ENCODE data around the gene TRNP1. TPM values are rescaled to one million over a fixed set of nuclear protein-coding genes. Genes with fewer than 3 reads are reported as not detected.
"Not testable (repeated sequence)": the region's sequence is repeated elsewhere in the genome, so short reads cannot be mapped to it uniquely, and the experiment has no call there.

Gene TRNP1
- polyA plus RNA-seq, 4 donors: 6.3 to 8.1 (median 7.9) TPM

DNA sequence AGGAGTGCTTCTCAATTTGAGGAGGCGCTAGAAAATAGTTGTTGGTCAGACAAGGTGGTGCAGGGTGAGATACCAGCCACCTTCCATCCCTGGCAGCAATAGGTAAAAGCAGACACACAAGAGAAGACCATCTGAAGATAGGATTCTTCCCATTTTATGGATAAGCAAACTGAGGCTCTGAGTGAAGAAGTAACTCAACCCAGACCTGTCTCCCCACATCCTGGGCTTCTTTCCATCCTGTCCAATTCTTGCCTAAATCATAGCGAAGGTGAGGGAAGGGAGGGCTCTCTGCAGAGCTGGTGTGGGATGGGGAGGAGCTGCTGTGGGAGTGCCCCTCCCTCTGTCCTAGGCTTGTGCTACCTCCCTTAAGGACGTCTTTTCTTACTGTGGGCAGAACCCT, 21.9 kb upstream of the TRNP1 start:
- DNase-seq (ENCODE audit: low read depth in 4 of 4, low spot score in 3 of 4): no peak

DNA sequence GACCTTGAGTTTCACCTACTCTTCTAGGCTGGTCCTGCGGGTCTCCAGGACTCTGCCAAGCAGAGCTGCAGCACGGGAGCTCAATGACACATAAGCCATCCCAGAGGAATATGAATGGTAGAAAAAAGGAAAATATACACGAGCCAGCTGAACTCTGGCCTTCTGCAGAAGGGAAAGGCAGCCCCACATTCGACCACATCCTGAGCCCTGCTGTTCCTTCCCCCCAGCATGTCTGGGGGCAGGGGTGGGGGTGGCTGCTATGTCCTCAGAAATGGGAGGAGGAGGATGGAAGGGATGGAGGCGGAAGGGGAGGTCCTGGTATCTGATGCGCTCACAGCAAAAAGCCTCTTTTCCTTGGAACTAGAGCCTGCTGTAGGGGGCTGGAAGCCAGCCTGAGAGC, 21.1 kb upstream of the TRNP1 start:
- DNase-seq (ENCODE audit: low read depth in 4 of 4, low spot score in 3 of 4): no peak

DNA sequence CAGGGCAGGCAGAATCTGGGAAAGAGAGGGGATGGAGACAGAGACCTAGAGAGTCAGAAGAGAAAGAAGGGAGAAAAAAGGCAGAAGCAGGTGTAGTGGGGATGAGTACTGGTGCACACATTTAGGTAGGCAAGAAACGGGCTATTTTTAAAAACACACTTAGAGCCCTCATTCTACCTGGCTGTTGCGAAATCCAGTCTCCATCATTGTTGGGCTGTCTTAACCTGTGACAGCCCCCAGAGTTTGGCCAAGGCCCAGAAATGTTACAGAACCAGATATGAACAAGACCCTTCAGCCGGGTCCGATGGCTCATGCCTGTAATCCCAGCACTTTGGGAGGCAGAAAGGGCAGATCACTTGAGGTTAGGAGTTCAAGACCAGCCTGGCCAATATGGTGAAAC, 20.7 kb upstream of the TRNP1 start:
- DNase-seq (ENCODE audit: low read depth in 4 of 4, low spot score in 3 of 4): no peak

DNA sequence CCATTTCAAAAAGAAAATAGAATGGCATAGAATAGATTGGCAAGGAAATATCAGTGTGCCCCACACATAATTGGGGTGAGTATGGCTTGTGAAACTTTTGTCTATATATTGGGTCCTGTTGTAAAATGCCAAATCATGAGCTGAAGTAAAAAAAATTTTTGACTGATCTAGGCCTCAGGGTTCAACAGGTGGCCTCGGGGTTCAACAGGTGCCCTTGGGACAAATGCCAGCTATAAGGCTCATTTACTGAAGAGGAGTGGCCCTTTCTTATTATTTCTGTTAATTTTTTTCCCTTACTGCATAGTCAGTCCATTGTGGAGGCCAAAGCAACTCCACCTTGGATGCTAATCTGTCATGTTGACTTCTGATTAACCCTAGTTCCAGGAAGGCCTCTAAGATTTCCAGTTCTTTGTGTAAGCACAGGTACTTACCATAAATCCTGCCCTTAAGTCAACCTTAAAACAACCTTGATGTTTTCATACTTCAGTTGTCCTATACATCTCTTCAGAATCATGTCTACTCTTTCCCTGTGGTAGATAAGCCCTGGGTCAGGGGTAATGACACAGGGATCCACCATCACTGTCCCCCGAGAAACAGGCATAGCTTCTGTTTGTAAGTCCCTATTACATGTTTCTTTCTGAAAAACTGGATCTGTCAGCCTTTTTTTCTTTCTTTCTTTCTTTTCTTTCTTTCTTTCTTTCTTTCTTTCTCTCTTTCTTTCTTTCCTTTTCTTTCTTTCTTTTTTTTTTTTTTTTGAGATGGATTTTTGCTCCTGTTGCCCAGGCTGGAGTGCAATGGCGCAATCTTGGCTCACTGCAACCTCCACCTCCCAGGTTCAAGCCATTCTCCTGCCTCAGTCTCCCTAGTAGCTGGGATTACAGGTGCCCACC, 16.6 kb upstream of the TRNP1 start:
- no peak for DNase-seq (ENCODE audit: low read depth in 4 of 4, low spot score in 3 of 4)

DNA sequence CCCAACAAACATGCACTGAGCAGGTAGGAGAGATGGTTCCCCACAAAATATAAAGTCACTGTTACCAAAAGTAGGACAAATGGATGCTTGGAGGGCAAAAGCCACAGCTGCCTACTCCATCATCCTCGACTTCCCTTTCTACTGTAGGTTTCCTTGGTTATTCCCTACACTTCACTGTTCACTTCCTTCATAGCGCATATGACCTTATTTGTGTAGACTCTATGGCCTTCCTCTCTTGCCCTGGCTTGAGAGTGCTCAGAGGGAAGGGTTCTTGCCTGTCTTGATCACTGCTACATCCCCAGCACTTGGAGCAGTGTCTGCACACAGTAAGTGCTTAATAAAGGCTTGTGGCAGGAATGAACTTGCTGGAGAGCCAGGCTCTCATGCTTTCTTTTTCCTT, 14.6 kb upstream of the TRNP1 start:
- no peak for DNase-seq (ENCODE audit: low read depth in 4 of 4, low spot score in 3 of 4)

DNA sequence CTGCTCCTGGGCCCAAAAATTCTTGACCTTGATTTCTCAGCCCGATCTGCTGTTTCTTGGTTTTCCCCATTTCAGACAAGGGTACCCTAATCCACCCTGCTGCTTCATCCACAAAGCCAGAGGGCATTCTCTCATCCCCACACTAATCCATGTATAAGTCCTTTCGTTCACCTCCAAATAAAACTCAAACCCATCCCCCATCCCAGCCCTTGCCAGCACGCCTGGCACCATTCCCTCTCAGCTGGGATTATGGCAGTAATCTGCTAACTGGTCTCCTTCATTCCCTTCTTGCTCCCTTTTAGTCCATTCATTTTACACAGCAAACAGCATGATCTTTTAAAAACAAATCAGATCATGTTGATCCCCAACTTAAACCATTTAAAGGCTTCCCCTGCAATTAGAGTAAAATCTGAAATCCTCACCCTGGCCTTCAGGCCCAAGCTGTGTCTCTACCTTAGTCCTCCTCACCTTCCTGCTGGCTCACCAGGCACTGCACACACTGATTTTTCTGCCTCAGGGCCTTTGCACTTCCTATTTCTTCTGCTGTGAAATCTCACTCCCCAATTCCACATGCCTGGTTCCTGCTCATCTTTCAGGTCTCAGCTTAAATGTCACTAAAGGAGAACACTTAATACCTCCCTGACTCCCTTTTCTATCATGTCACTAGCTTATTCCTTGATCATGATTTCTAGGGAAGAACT, 12.2 kb upstream of the TRNP1 start:
- no peak for DNase-seq (ENCODE audit: low read depth in 4 of 4, low spot score in 3 of 4)

DNA sequence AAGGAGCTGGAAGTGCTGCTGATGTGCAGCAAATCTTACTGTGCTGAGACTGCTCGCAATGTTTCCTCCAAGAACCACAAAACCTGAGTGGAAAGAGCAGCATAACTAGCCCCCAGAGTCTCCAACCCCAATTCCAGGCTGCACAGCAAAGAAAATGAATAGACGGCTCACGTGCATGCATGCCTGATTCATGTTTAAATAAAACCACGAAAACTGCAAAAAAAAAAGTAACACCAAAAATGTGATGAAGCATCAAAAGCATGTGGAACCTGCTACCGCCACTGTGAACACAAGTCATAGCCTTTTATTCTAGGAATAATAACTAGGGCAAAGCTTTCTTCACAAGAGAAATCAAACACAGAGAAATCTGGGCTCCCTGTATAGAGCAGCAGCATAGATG, 9.6 kb upstream of the TRNP1 start:
- DNase-seq (ENCODE audit: low read depth in 4 of 4, low spot score in 3 of 4): no peak

DNA sequence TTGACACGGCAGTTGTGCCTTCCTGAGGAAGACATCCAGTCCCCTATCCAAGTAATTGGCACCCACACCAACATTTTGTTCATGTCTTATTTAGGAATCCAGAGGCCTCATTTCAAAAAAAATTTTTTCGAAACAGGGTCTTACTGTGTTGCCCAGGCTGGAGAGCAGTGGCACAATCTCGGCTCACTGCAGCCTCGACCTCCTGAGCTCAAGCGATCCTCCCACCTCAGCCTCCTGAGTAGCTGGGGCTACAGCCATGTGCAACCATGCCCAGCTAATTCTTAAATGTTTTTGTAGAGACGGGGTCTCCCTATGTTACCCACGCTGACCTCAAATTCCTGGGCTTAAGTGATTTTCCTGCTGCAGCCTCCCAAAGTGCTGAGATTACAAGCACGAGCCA, 9.2 kb upstream of the TRNP1 start:
- no peak for DNase-seq (ENCODE audit: low read depth in 4 of 4, low spot score in 3 of 4)

DNA sequence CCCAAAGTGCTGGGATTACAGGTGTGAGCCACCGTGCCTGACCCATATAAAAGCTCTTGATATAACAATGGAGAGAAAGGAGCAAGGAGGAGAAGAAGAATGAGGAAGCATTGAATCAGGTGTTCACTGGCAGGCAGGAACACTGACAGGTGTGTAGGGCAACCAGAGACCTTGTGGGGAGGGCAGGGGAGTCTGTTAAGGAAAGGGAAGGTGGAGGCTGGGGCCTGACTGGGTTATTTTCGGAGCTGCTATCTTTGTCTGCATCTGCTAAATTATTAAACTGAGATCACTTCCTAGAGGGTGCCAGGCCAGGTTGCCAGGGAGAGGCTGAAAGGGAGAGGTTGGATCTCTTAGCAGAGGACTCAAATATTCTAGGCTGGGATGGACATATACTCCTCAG, 6.8 kb upstream of the TRNP1 start:
- DNase-seq (ENCODE audit: low read depth in 4 of 4, low spot score in 3 of 4): no peak

DNA sequence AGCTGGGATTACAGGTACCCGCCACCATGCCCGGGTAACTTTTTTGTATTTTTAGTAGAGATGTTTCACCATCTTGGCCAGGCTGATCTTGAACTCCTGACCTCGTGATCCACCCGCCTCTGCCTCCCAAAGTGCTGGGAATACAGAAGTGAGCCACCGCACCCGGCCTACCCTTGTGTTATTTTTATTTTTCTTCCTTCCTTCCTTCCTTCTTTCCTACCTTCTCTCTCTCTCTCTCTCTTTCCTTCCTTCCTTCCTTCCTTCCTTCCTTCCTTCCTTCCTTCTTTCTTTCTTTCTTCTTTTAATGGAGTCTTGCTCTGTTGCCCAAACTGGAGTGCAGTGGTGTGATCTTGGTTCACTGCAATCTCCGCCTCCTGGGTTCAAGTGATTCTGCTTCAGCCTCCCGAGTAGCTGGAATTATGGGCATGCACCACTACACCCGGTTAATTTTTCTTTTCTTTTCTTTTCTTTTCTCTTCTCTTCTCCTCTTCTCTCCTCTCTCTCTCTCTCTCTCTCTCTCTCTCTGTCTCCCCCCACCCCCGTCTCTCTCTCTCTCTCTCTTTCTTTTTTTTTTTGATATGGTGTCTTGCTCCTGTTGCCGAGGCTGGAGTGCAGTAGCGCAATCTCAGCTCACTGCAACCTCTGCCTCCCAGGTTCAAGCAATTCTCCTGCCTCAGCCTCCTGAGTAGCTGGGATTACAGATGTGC, 3.9 kb upstream of the TRNP1 start:
- DNase-seq (ENCODE audit: low read depth in 4 of 4, low spot score in 3 of 4): not testable (repeated sequence)

DNA sequence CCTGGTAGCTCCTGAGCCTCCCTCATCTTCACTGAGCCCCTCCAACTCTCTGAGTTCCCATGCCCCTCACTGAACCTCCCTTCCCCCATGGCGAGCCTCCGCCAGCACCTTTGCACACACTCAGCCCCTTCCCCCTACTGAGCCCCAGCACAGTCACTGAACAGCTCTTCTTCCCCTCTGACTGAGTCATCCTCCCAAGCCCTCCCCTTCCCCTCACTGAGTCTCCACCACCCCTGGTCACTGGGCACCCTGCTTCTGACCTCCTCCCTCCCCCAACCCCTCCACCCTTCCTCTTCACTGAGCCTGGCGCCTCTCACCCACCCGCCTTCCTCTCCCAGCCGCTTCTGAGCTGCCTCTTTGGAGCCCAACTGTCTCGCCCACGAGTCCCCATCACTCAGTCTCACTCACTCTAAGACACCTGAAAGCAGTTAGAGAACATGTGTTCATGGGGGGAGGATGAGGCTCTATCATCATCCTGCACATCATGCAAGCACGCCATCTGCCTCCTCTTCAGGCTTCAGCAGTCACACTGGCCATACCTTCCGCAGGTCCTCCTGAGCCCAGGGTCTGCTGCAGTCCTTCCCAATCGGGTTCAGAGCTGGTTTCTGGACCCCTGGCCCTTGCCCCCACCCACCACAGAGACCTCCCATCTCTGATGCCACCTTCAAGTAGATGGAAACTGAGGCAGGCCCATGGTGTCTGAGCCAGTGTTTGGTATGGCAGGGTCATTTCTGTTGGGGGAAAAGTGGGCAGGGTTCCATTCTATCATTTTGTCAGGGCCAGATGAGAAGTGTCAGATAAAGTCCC, 2.0 kb upstream of the TRNP1 start:
- DNase-seq (ENCODE audit: low read depth in 4 of 4, low spot score in 3 of 4): no peak

DNA sequence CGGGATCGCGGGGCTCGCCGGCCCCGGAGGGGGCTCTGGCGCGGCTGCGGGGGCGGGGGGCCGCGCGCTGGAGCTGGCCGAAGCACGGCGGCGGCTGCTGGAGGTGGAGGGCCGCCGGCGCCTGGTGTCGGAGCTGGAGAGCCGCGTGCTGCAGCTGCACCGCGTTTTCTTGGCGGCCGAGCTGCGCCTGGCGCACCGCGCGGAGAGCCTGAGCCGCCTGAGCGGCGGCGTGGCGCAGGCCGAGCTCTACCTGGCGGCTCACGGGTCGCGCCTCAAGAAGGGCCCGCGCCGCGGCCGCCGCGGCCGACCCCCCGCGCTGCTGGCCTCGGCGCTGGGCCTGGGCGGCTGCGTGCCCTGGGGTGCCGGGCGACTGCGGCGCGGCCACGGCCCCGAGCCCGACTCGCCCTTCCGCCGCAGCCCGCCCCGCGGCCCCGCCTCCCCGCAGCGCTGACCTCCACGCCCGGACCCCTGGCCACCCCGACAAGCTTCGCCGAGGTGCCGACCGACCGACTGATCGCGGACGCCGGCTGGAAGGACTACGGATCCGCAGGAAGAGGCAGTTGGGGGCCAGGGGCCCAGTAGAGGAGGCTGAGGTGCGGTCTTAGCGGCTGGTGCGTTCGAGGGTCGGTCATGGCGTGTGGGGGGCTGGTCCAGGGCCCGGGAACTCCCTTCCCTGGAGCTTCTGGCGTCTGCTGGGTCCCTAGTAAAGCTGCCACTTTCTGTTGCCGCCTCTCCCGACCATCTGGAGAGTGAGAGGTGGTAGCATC, 711 bp downstream of the TRNP1 start:
- DNase-seq (ENCODE audit: low read depth in 4 of 4, low spot score in 3 of 4): no peak

DNA sequence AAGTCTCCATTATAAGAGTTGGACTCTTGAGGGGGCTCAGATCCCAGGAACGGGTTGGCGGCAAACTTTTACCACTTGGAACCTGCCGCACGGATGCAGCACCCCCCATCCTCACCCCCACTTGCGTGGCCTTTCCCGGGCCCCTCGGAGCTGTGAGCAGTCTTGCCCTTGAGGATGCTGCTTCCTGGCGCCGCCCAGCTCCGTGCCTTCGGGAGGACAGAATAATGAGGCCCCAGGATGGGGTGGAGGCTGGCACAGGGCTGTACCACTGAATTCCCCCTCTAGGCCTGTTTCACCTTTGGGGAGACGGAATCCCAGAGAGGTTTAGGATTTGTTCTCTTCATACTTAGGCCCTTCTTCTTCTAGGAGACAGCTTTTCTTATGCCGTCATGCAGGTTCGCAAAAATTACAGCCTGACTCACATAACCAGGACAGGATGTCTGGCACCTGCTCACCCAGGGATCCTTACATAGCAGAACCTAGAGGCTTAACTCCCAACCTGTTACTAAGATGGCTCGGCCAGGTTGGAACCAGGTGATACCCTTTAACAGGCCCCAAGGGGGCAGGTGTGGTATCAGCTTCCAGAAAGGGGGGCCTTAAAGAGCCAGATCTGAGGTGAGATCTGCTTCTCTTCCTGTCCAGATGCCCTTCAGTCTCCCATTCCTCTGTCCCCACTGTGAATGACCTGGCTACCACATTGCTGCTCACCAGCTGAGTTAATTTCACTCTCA, 1.5 kb downstream of the TRNP1 start:
- no peak for DNase-seq (ENCODE audit: low read depth in 4 of 4, low spot score in 3 of 4)

DNA sequence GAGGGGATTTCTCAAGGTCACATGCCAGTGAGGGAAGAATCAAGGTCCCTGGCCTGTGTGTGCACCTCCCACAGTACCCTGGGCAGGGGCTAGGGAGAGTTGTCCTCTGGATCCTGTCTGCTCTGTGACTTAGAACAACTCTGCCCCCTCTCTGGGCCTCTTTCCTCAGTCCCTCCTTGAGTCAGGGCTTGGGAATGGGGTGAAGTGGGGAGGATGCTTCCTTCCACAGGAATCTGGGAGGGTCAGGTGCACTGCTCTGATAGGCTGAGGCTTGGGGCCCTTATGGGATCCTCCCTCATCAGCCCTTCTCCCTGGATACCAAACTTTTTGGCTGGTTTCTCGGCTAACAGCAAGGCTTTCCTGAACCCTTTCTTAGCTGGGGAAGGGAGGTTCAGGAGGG, 2.5 kb downstream of the TRNP1 start:
- DNase-seq (ENCODE audit: low read depth in 4 of 4, low spot score in 3 of 4): no peak

DNA sequence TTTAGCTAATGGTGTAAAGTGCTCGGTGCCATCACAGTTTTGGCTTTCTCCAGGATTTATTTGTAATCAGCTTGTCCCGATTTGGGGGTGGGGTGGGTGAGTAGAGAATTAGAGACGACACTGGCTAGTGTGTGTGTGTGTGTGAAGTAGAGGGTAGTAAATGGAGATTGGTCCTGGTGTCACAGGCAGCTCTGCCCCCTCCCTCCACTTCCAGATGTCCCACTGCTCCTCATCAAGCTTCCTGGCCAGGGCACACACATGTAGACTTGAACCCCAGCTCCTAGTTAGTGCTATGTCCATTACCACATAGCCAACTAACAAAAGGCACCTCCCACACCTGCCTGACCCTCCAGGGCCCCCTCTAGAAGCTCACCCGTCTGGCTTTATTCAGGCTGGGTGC, 3.2 kb downstream of the TRNP1 start:
- no peak for DNase-seq (ENCODE audit: low read depth in 4 of 4, low spot score in 3 of 4)

DNA sequence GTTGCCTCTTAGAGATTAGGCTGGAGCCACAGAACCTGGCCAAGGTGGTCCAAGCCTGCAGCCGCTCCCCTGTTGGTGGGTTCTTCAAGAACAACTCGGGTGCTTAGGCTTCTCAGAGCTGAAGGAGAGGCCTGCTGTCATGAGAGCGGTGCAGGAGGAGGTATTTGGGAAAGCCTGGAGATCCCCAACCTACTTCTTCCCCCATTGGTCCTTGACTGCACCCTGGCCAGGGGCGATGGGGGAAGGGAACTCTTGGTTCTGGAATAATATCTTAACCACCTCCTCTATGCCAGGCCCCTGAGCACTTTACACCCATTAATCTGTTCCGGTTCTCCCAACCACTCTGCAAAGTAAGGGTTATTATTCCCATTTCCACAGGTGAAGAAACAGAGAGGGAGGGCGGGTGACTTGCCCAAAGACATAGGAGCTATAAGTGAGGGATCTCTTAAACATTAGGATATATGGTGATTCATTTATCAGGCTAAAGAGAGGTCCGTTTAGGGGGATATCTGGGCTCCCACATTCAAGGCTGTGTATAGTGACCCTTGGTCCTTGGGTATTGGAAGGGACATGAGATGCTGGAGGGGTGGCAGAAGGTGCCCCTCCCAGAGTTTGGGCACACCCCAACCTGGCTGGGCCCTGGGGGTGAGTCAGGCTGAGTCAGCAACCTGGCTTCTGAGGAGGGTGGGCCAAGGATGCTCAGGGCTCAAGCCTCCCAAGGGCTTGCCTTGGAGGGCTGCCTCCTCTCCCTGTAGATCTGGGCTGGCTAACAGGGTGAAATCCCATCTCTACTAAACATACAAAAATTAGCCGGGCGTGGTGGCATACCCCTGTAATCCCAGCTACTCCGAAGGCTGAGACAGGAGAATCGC, 5.2 kb downstream of the TRNP1 start:
- DNase-seq (ENCODE audit: low read depth in 4 of 4, low spot score in 3 of 4): no peak

DNA sequence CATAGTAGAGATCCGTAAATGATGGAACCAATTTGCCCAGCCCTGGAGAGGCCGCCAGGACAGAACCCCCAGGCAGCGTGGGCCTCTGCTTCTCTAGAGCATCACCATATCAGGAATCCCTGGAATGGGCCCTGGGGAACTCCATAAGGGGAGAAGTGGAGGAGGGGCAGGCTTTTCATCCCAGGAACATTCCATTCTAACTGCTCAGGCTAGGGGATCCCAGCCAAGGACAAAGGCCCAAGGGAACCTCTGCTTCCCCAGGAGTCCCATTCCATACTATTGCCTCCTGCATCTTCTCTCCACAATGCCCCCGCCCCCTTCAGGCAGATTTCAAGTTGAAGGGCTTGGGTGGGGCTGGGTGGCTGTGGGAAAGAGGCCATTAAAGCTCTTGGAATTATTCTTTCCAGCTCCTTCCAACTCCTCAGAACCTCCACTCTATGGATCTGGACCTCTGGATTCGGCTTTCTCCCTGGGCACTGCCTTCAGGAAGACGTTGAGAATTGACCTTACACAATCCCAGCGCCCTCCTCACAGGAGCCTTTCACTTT, 6.0 kb downstream of the TRNP1 start:
- DNase-seq (ENCODE audit: low read depth in 4 of 4, low spot score in 3 of 4): no peak
